HepG2 (cell line): ENCODE data around the gene MCC.

Experiments used
- CBX1 ChIP-seq: IDR thresholded peaks from one replicate; pipeline ENCODE4 v1.6.1; 2016; ENCODE audit warnings: antibody characterized with exemption, low read depth
- FIP1L1 ChIP-seq: fragments of 200-400 bp; formaldehyde crosslinking; IDR thresholded peaks from 2 replicates; pipeline ENCODE4 v1.6.1; 2018; ENCODE audit warnings: low read depth, mild to moderate bottlenecking, low read length, moderate library complexity, borderline replicate concordance; ENCODE audit not compliant: insufficient read depth
- GATA4 ChIP-seq: sonication (generic); IDR thresholded peaks from 2 replicates; pipeline ENCODE4 v1.6.1; 2016; ENCODE audit warnings: antibody characterized with exemption, low read depth, borderline replicate concordance
- KLF12 ChIP-seq: sonication (generic); formaldehyde crosslinking; IDR thresholded peaks from 2 replicates; pipeline ENCODE4 v1.4.0; 2020; ENCODE audit warnings: missing genetic modification reagents, borderline replicate concordance
- POLR2A ChIP-seq, 2 experiments: IDR thresholded peaks; 2 replicates each; pipeline ENCODE4 v1.6.1; 2011; ENCODE audit warnings: low read depth in 2 of 2, low read length in 2 of 2, mild to moderate bottlenecking in 1 of 2, moderate library complexity in 1 of 2; ENCODE audit not compliant: insufficient read depth in 1 of 2
- PTBP1 ChIP-seq: fragments of 200-400 bp; formaldehyde crosslinking; IDR thresholded peaks from 2 replicates; pipeline ENCODE4 v1.6.1; 2018; ENCODE audit warnings: low read length, low read depth; ENCODE audit not compliant: poor library complexity, severe bottlenecking
- RXRB ChIP-seq: IDR thresholded peaks from 2 replicates; pipeline ENCODE4 v1.6.1; 2016; ENCODE audit warnings: borderline replicate concordance, missing genetic modification reagents, missing compliant biosample characterization
- ZFP37 ChIP-seq: sonication (generic); formaldehyde crosslinking; IDR thresholded peaks from 2 replicates; pipeline ENCODE4 v1.4.0; 2020; ENCODE audit warnings: missing genetic modification reagents, borderline replicate concordance
- ZNF3 ChIP-seq: IDR thresholded peaks from 2 replicates; pipeline ENCODE4 v1.7.0; 2017; ENCODE audit warnings: inconsistent platforms
- ZNF33A ChIP-seq: sonication (generic); formaldehyde crosslinking; IDR thresholded peaks from 2 replicates; pipeline ENCODE4 v1.5.1; 2020; ENCODE audit warnings: missing genetic modification reagents, mild to moderate bottlenecking, moderate library complexity, borderline replicate concordance
- TF ChIP-seq, protein P1 (sequence below): sonication (generic); formaldehyde crosslinking; IDR thresholded peaks from 2 replicates; pipeline ENCODE4 v1.8.1; 2023; ENCODE audit warnings: missing genetic modification reagents, inconsistent platforms, borderline replicate concordance
- TF ChIP-seq, protein P2 (sequence below): sonication (generic); formaldehyde crosslinking; conservative IDR thresholded peaks from 2 replicates; pipeline ENCODE4 v1.5.0; 2020; ENCODE audit warnings: missing genetic modification reagents

- TF ChIP-seq CBX1 (no peak), GATA4 (no peak), ZNF3 (CRISPR knock-in tag) (no peak), ZNF33A (CRISPR knock-in tag) (no peak), ZFP37 (no peak), POLR2A (IDR thresholded peaks at IDR 0.05; ENCODE audit: insufficient read depth in 1 of 2, low read depth in 2 of 2, low read length in 2 of 2) (no peak), RXRB (CRISPR knock-in tag) (no peak), PTBP1 (no peak), KLF12 (CRISPR knock-in tag) (no peak), FIP1L1 (no peak)
- TF ChIP-seq, protein P1, sequence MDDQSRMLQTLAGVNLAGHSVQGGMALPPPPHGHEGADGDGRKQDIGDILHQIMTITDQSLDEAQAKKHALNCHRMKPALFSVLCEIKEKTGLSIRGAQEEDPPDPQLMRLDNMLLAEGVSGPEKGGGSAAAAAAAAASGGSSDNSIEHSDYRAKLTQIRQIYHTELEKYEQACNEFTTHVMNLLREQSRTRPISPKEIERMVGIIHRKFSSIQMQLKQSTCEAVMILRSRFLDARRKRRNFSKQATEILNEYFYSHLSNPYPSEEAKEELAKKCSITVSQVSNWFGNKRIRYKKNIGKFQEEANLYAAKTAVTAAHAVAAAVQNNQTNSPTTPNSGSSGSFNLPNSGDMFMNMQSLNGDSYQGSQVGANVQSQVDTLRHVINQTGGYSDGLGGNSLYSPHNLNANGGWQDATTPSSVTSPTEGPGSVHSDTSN (CRISPR knock-in tag): no peak
- TF ChIP-seq, protein P2, sequence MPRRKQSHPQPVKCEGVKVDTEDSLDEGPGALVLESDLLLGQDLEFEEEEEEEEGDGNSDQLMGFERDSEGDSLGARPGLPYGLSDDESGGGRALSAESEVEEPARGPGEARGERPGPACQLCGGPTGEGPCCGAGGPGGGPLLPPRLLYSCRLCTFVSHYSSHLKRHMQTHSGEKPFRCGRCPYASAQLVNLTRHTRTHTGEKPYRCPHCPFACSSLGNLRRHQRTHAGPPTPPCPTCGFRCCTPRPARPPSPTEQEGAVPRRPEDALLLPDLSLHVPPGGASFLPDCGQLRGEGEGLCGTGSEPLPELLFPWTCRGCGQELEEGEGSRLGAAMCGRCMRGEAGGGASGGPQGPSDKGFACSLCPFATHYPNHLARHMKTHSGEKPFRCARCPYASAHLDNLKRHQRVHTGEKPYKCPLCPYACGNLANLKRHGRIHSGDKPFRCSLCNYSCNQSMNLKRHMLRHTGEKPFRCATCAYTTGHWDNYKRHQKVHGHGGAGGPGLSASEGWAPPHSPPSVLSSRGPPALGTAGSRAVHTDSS (CRISPR knock-in tag): no peak
These were observed 224.2 kb downstream of the MCC start for GRCh38 chr5:113264046-113264445.
